K562 (cell line): Measurements from ENCODE around the gene OR14J1. TPM values are rescaled to one million over a fixed set of nuclear protein-coding genes. Genes with fewer than 3 reads are reported as not detected.

Experiments
- ATAC-seq: fragments of 200-7000 bp; cut with Tn5 transposase; 3 replicates; pipeline ENCODE4 v1.9.1; 2020; ENCODE audit warnings: moderate library complexity
- BruUV-seq: library from RNA; stranded (reverse); fragments of 400-500 nt; replicated peaks from 2 replicates; lab custom pipeline; 2021; lab: Mats Ljungman, UMichigan
- CTCF ChIA-PET: fragments of 300-600 bp; formaldehyde crosslinking; extraction: SDS; loops from one replicate; lab custom pipeline; 2021; ENCODE audit warnings: low intra/inter-chr PET ratio; lab: Yijun Ruan, JAX
- POLR2A ChIA-PET: fragments of 300-600, 350-650 bp; sonication (Branson Sonifier 250); formaldehyde crosslinking; extraction: SDS; loops from one replicate; lab custom pipeline; 2021; ENCODE audit warnings: antibody characterized with exemption, inconsistent platforms; lab: Yijun Ruan, JAX
- DNase-seq, 4 experiments: peaks; one replicate each; pipeline versions ENCODE4 v3.0.0 to v3.0.0-alpha.2; 2011 to 2018; ENCODE audit warnings: low spot score in 3 of 4, mixed read lengths in 3 of 4; ENCODE audit errors: extremely low read depth in 1 of 4
- FAIRE-seq: peaks from 2 replicates; lab custom pipeline; 2011; peaks lifted over from hg19 to GRCh38; lab: Jason Lieb, UNC
- H2AFZ ChIP-seq: 2 replicates; pipeline ENCODE4 v1.6.0; 2011; ENCODE audit warnings: low read depth, low read length, control low read depth, inconsistent platforms
- H3K27ac ChIP-seq: fragments of 200-600 bp; 3 replicates; pipeline ENCODE4 v1.8.0; 2011; ENCODE audit warnings: low read depth, mild to moderate bottlenecking, control low read depth, inconsistent platforms, low read length, moderate library complexity, mixed read lengths; ENCODE audit errors: extremely low read depth
- H3K27me3 ChIP-seq, 2 experiments: fragments of 300-600 bp in 1 of 2; 2 replicates in 1 of 2; 3 replicates in 1 of 2; pipeline versions ENCODE4 v1.6.0 to v1.8.0; 2011; ENCODE audit warnings: inconsistent platforms in 2 of 2, low read length in 2 of 2, mild to moderate bottlenecking in 1 of 2, mixed read lengths in 1 of 2, moderate library complexity in 1 of 2; ENCODE audit not compliant: control insufficient read depth in 2 of 2, insufficient read depth in 2 of 2
- H3K36me3 ChIP-seq: fragments of 300-600 bp; 3 replicates; pipeline ENCODE4 v1.8.0; 2011; ENCODE audit warnings: mild to moderate bottlenecking, low read length, inconsistent platforms; ENCODE audit not compliant: control insufficient read depth, insufficient read depth
- H3K4me1 ChIP-seq, 2 experiments: fragments of 200-600 bp in 1 of 2; replicated peaks in 1 of 2; 2 replicates in 1 of 2; 3 replicates in 1 of 2; pipeline versions ENCODE4 v1.5.1 to v1.8.0; 2011; ENCODE audit warnings: inconsistent platforms in 2 of 2, low read length in 2 of 2, mild to moderate bottlenecking in 1 of 2, mixed read lengths in 1 of 2, moderate library complexity in 1 of 2; ENCODE audit not compliant: control insufficient read depth in 2 of 2, insufficient read depth in 2 of 2
- H3K4me2 ChIP-seq: 2 replicates; pipeline ENCODE4 v1.6.1; 2011; ENCODE audit warnings: low read length, control low read depth, inconsistent platforms, mixed read lengths; ENCODE audit not compliant: insufficient read depth
- H3K4me3 ChIP-seq: fragments of 200-600 bp; sonication (generic), shearing (Covaris generic); 2 replicates; pipeline ENCODE4 v1.5.1; 2016; ENCODE audit warnings: control low read depth, inconsistent platforms
- H3K79me2 ChIP-seq: fragments of 200-600 bp; 3 replicates; pipeline ENCODE4 v1.8.0; 2011; ENCODE audit warnings: low read length, inconsistent platforms; ENCODE audit not compliant: control insufficient read depth, insufficient read depth
- H3K9ac ChIP-seq, 2 experiments: 2 replicates each; pipeline versions ENCODE4 v1.6.0 to v1.6.1; 2011; ENCODE audit warnings: low read depth in 2 of 2, low read length in 2 of 2, control low read depth in 1 of 2, inconsistent platforms in 1 of 2, mild to moderate bottlenecking in 1 of 2, mixed read lengths in 1 of 2; ENCODE audit not compliant: insufficient read depth in 1 of 2
- H3K9me1 ChIP-seq: one replicate; pipeline ENCODE4 v1.6.0; 2011; ENCODE audit warnings: inconsistent platforms, mild to moderate bottlenecking, low read length, moderate library complexity; ENCODE audit not compliant: control insufficient read depth, insufficient read depth
- H3K9me3 ChIP-seq: replicated peaks from 2 replicates; pipeline ENCODE4 v1.5.1; 2011; ENCODE audit warnings: low read depth, low read length, inconsistent platforms; ENCODE audit not compliant: control insufficient read depth, insufficient read depth
- H4K20me1 ChIP-seq: replicated peaks from 2 replicates; pipeline ENCODE4 v1.6.1; 2011; ENCODE audit warnings: low read length, inconsistent platforms, mixed read lengths; ENCODE audit not compliant: control insufficient read depth, insufficient read depth
- CBX2 ChIP-seq: fragments of 200-600 bp; sonication (generic); IDR thresholded peaks from one replicate; pipeline ENCODE4 v1.6.1; 2012; ENCODE audit warnings: mild to moderate bottlenecking, low read length, inconsistent platforms; ENCODE audit not compliant: insufficient read depth, poor library complexity, severe bottlenecking
- CTCF ChIP-seq, 3 experiments: IDR thresholded peaks in 2 of 3; conservative IDR thresholded peaks in 1 of 3; 2 replicates each; pipeline ENCODE4 v1.5.1; 2011 to 2012; ENCODE audit warnings: low read length in 3 of 3, mild to moderate bottlenecking in 3 of 3, control low read depth in 2 of 3, improper control_type of control experiment in 1 of 3, inconsistent platforms in 1 of 3, low read depth in 1 of 3, mixed read lengths in 1 of 3, moderate library complexity in 1 of 3; ENCODE audit not compliant: insufficient read depth in 2 of 3
- RAD21 ChIP-seq, 2 experiments: fragments of 250-450 bp in 1 of 2; fragments of 450-650 bp in 1 of 2; sonication (Bioruptor Pico) in 1 of 2; formaldehyde crosslinking in 1 of 2; IDR thresholded peaks in 1 of 2; conservative IDR thresholded peaks in 1 of 2; 2 replicates each; pipeline versions ENCODE4 v1.4.0 to v1.8.0; 2020 to 2022; ENCODE audit warnings: mild to moderate bottlenecking in 2 of 2, moderate library complexity in 1 of 2
- SNRNP70 ChIP-seq: fragments of 200-400 bp; formaldehyde crosslinking; optimal IDR thresholded peaks from 2 replicates; pipeline ENCODE3; 2017; ENCODE audit warnings: low read depth, low read length
- WGBS: fragments of 100-300 bp; shearing (Covaris generic); methylation state at CpG from one replicate; pipeline ENCODE4 v1.1.6; 2016; ENCODE audit warnings: low coverage, mixed read lengths; ENCODE audit not compliant: insufficient coverage; ENCODE audit errors: missing lambda C conversion rate; 5-methylcytosine and 5-hydroxymethylcytosine counted together
- in situ Hi-C: fragments of 300-500 bp; cut with MboI; formaldehyde crosslinking; loops from 4 replicates; pipeline ENCODE4 v1.15.0; 2018; ENCODE audit warnings: inconsistent platforms, mixed read lengths
- intact Hi-C: fragments of 100-400 bp; cut with micrococcal nuclease; formaldehyde crosslinking; loops from 2 replicates; pipeline ENCODE4 v1.14.2; 2022
- polyA plus RNA-seq, 8 experiments: library from polyadenylated mRNA; depleted of rRNA in 4 of 8; stranded (reverse) in 5 of 8; unstranded in 3 of 8; fragments of >200 nt; fragmentation: Nextera tagmentation in 2 of 8; fragmentation: Illumina TruSeq in 1 of 8; extraction: Ambion mirVana in 2 of 8; extraction: Trizol in 1 of 8; gene quantifications; 2 replicates each; pipeline versions ENCODE4 v1.2.1 to v1.2.3, GENCODE V29; 2011 to 2014; ENCODE audit warnings: inconsistent platforms in 1 of 8, missing spikeins in 1 of 8
- total RNA-seq, 7 experiments: library from RNA; depleted of rRNA in 6 of 7; stranded (reverse); fragments of >200 nt in 6 of 7; fragmentation: Illumina TruSeq in 2 of 7; extraction: Trizol in 2 of 7; gene quantifications; 2 replicates each; pipeline versions ENCODE4 v1.2.1 to v1.2.3, GENCODE V29; 2011 to 2021; ENCODE audit warnings: low replicate concordance in 1 of 7

OR14J1 gene
- total and polyA plus RNA-seq, 9 of the 15 experiments (the other 6 are each of a cell fraction or from before 2014, with no cell fraction given) = not detected

GRCh38 chr6:29355603-29356002 lies 54.1 kb downstream of the OR14J1 start:
- H3K27ac ChIP-seq = no peak overlapping the region
- ChIA-PET POLR2A (no interaction called here), CTCF (interaction anchor here (0.5 kb wide), 1 partner anchor 45 kb away, joined by 3 read pairs; no protein-coding TSS in a partner anchor)
- H3K27me3 ChIP-seq = 0 out of 5 replicates have a peak, but pooled peaks cover 0 to 8% of the 10 kb centered on the region in 2 experiments
- H4K20me1 ChIP-seq = no peaks in the 10 kb centered on the region
- no peak overlapping the region for H3K4me3 ChIP-seq
- H3K9me3 ChIP-seq = no peaks in the 10 kb centered on the region
- no peaks in the 10 kb centered on the region for H3K9me1 ChIP-seq
- in situ Hi-C loops (no loop called here), intact Hi-C loops (no loop called here)
- no peak overlapping the region for H2AFZ ChIP-seq
- BruUV-seq = no TSS peak
- H3K36me3 ChIP-seq = no peaks in the 10 kb centered on the region
- 0% methylated on average over 1 of the region's 1 CpG for WGBS
- DNase-seq (no peak), FAIRE-seq (peak; percentile 26), ATAC-seq (no peak)
- no peaks in the 10 kb centered on the region for H3K4me1 ChIP-seq
- no peak overlapping the region for H3K9ac ChIP-seq
- no peaks in the 10 kb centered on the region for H3K79me2 ChIP-seq
- TF ChIP-seq SNRNP70 (no peak), CBX2 (no peak), CTCF (IDR thresholded peaks at IDR 0.05 in 2 of 3, conservative IDR thresholded peaks at IDR 0.05 in 1 of 3; ENCODE audit: insufficient read depth in 2 of 3, low read depth in 1 of 3, low read length in 3 of 3) (peak in 2 of 3 experiments; percentile 24 to 36; a peak in 3 of 6 replicates), RAD21 (CRISPR knock-in tag; conservative IDR thresholded peaks at IDR 0.05 in 1 of 2, IDR thresholded peaks at IDR 0.05 in 1 of 2) (peak in 1 of 2 experiments; percentile 42; a peak in 2 of 4 replicates)
- no peak overlapping the region for H3K4me2 ChIP-seq

Other genes starting within 250 kb of the OR14J1 start
Only the 7 nearest of the 12 such genes appear.
- gene OR2J2, start 130.8 kb upstream of the OR14J1 start, total RNA-seq (2014; rRNA removed) = not detected in 2 replicates
- not detected in 2 replicates for gene OR2J2, start 130.8 kb upstream of the OR14J1 start, total RNA-seq (2014; rRNA removed; fragmentation: Illumina TruSeq; extraction: Trizol)
- gene OR2J2, start 130.8 kb upstream of the OR14J1 start, total RNA-seq (2015; rRNA removed; fragmentation: Illumina TruSeq; extraction: Trizol) = not detected in 2 replicates
- gene OR2J2, start 130.8 kb upstream of the OR14J1 start, total RNA-seq (2021) = not detected in 2 replicates
- gene OR2J2, start 130.8 kb upstream of the OR14J1 start, polyA plus RNA-seq (2011; rRNA removed) = not detected in 2 replicates
- gene OR2J2, start 130.8 kb upstream of the OR14J1 start, polyA plus RNA-seq (2014; fragmentation: Illumina TruSeq; extraction: Trizol) = not detected in 2 replicates
- gene OR2J2, start 130.8 kb upstream of the OR14J1 start, polyA plus RNA-seq (2014; fragmentation: Nextera tagmentation; extraction: Ambion mirVana) = not detected
- not detected in 2 replicates for gene OR2J2, start 130.8 kb upstream of the OR14J1 start, polyA plus RNA-seq (2014; rRNA removed)
- not detected in 2 replicates for gene OR5V1, start 67.2 kb downstream of the OR14J1 start, total RNA-seq (2014; rRNA removed)
- not detected in 2 replicates for gene OR5V1, start 67.2 kb downstream of the OR14J1 start, total RNA-seq (2014; rRNA removed; fragmentation: Illumina TruSeq; extraction: Trizol)
- not detected in 2 replicates for gene OR5V1, start 67.2 kb downstream of the OR14J1 start, total RNA-seq (2015; rRNA removed; fragmentation: Illumina TruSeq; extraction: Trizol)
- gene OR5V1, start 67.2 kb downstream of the OR14J1 start, total RNA-seq (2021) = not detected in 2 replicates
- not detected in 2 replicates for gene OR5V1, start 67.2 kb downstream of the OR14J1 start, polyA plus RNA-seq (2011; rRNA removed)
- gene OR5V1, start 67.2 kb downstream of the OR14J1 start, polyA plus RNA-seq (2014; fragmentation: Illumina TruSeq; extraction: Trizol) = not detected in 2 replicates
- not detected for gene OR5V1, start 67.2 kb downstream of the OR14J1 start, polyA plus RNA-seq (2014; fragmentation: Nextera tagmentation; extraction: Ambion mirVana)
- gene OR5V1, start 67.2 kb downstream of the OR14J1 start, polyA plus RNA-seq (2014; rRNA removed) = not detected in 2 replicates
- gene OR12D3, start 73.6 kb downstream of the OR14J1 start, total RNA-seq (2014; rRNA removed) = not detected in 2 replicates
- gene OR12D3, start 73.6 kb downstream of the OR14J1 start, total RNA-seq (2014; rRNA removed; fragmentation: Illumina TruSeq; extraction: Trizol) = not detected in 2 replicates
- not detected in 2 replicates for gene OR12D3, start 73.6 kb downstream of the OR14J1 start, total RNA-seq (2015; rRNA removed; fragmentation: Illumina TruSeq; extraction: Trizol)
- not detected in 2 replicates for gene OR12D3, start 73.6 kb downstream of the OR14J1 start, total RNA-seq (2021)
- gene OR12D3, start 73.6 kb downstream of the OR14J1 start, polyA plus RNA-seq (2011; rRNA removed) = not detected in 2 replicates
- gene OR12D3, start 73.6 kb downstream of the OR14J1 start, polyA plus RNA-seq (2014; fragmentation: Illumina TruSeq; extraction: Trizol) = not detected in 2 replicates
- not detected for gene OR12D3, start 73.6 kb downstream of the OR14J1 start, polyA plus RNA-seq (2014; fragmentation: Nextera tagmentation; extraction: Ambion mirVana)
- not detected in 2 replicates for gene OR12D3, start 73.6 kb downstream of the OR14J1 start, polyA plus RNA-seq (2014; rRNA removed)
- not detected in 2 replicates for gene OR12D2, start 93.9 kb downstream of the OR14J1 start, total RNA-seq (2014; rRNA removed)
- not detected in 2 replicates for gene OR12D2, start 93.9 kb downstream of the OR14J1 start, total RNA-seq (2014; rRNA removed; fragmentation: Illumina TruSeq; extraction: Trizol)
- gene OR12D2, start 93.9 kb downstream of the OR14J1 start, total RNA-seq (2015; rRNA removed; fragmentation: Illumina TruSeq; extraction: Trizol) = not detected in 2 replicates
- gene OR12D2, start 93.9 kb downstream of the OR14J1 start, total RNA-seq (2021) = not detected in 2 replicates
- not detected in 2 replicates for gene OR12D2, start 93.9 kb downstream of the OR14J1 start, polyA plus RNA-seq (2011; rRNA removed)
- not detected in 2 replicates for gene OR12D2, start 93.9 kb downstream of the OR14J1 start, polyA plus RNA-seq (2014; fragmentation: Illumina TruSeq; extraction: Trizol)
- gene OR12D2, start 93.9 kb downstream of the OR14J1 start, polyA plus RNA-seq (2014; fragmentation: Nextera tagmentation; extraction: Ambion mirVana) = not detected
- not detected in 2 replicates for gene OR12D2, start 93.9 kb downstream of the OR14J1 start, polyA plus RNA-seq (2014; rRNA removed)
- gene OR12D1, start 113.2 kb downstream of the OR14J1 start, total RNA-seq (2014; rRNA removed) = not detected in 2 replicates
- gene OR12D1, start 113.2 kb downstream of the OR14J1 start, total RNA-seq (2014; rRNA removed; fragmentation: Illumina TruSeq; extraction: Trizol) = not detected in 2 replicates
- not detected in 2 replicates for gene OR12D1, start 113.2 kb downstream of the OR14J1 start, total RNA-seq (2015; rRNA removed; fragmentation: Illumina TruSeq; extraction: Trizol)
- not detected in 2 replicates for gene OR12D1, start 113.2 kb downstream of the OR14J1 start, total RNA-seq (2021)
- gene OR12D1, start 113.2 kb downstream of the OR14J1 start, polyA plus RNA-seq (2011; rRNA removed) = not detected in 2 replicates
- gene OR12D1, start 113.2 kb downstream of the OR14J1 start, polyA plus RNA-seq (2014; fragmentation: Illumina TruSeq; extraction: Trizol) = not detected in 2 replicates
- not detected for gene OR12D1, start 113.2 kb downstream of the OR14J1 start, polyA plus RNA-seq (2014; fragmentation: Nextera tagmentation; extraction: Ambion mirVana)
- not detected in 2 replicates for gene OR12D1, start 113.2 kb downstream of the OR14J1 start, polyA plus RNA-seq (2014; rRNA removed)
- not detected in 2 replicates for gene OR10C1, start 137.6 kb downstream of the OR14J1 start, total RNA-seq (2014; rRNA removed)
- gene OR10C1, start 137.6 kb downstream of the OR14J1 start, total RNA-seq (2014; rRNA removed; fragmentation: Illumina TruSeq; extraction: Trizol) = not detected in 2 replicates
- gene OR10C1, start 137.6 kb downstream of the OR14J1 start, total RNA-seq (2015; rRNA removed; fragmentation: Illumina TruSeq; extraction: Trizol) = not detected in 2 replicates
- not detected in 2 replicates for gene OR10C1, start 137.6 kb downstream of the OR14J1 start, total RNA-seq (2021)
- gene OR10C1, start 137.6 kb downstream of the OR14J1 start, polyA plus RNA-seq (2011; rRNA removed) = not detected in 2 replicates
- gene OR10C1, start 137.6 kb downstream of the OR14J1 start, polyA plus RNA-seq (2014; fragmentation: Illumina TruSeq; extraction: Trizol) = not detected in 2 replicates
- gene OR10C1, start 137.6 kb downstream of the OR14J1 start, polyA plus RNA-seq (2014; fragmentation: Nextera tagmentation; extraction: Ambion mirVana) = not detected
- gene OR10C1, start 137.6 kb downstream of the OR14J1 start, polyA plus RNA-seq (2014; rRNA removed) = not detected in 2 replicates
- not detected in 2 replicates for gene OR11A1, start 155.4 kb downstream of the OR14J1 start, total RNA-seq (2014; rRNA removed)
- gene OR11A1, start 155.4 kb downstream of the OR14J1 start, total RNA-seq (2014; rRNA removed; fragmentation: Illumina TruSeq; extraction: Trizol) = not detected in 2 replicates
- gene OR11A1, start 155.4 kb downstream of the OR14J1 start, total RNA-seq (2015; rRNA removed; fragmentation: Illumina TruSeq; extraction: Trizol) = not detected in 2 replicates
- not detected in 2 replicates for gene OR11A1, start 155.4 kb downstream of the OR14J1 start, total RNA-seq (2021)
- gene OR11A1, start 155.4 kb downstream of the OR14J1 start, polyA plus RNA-seq (2011; rRNA removed) = not detected in 2 replicates
- gene OR11A1, start 155.4 kb downstream of the OR14J1 start, polyA plus RNA-seq (2014; fragmentation: Illumina TruSeq; extraction: Trizol) = not detected in 2 replicates
- not detected for gene OR11A1, start 155.4 kb downstream of the OR14J1 start, polyA plus RNA-seq (2014; fragmentation: Nextera tagmentation; extraction: Ambion mirVana)
- not detected in 2 replicates for gene OR11A1, start 155.4 kb downstream of the OR14J1 start, polyA plus RNA-seq (2014; rRNA removed)